IMR-90 (cell line): ENCODE results near the gene POU2F2. TPM values are rescaled to one million over a fixed set of nuclear protein-coding genes. Genes with fewer than 3 reads are reported as not detected.

Experiments used
- ATAC-seq: fragments of 200-7000 bp; cut with Tn5 transposase; 2 replicates; pipeline ENCODE4 v1.9.1; 2020; ENCODE audit warnings: low read depth, mild to moderate bottlenecking, moderate library complexity
- BruUV-seq: library from RNA; stranded (reverse); fragments of 400-500 nt; replicated peaks from 2 replicates; lab custom pipeline; 2021; lab: Mats Ljungman, UMichigan
- CTCF ChIA-PET: fragments of 300-600 bp; formaldehyde crosslinking; extraction: SDS; loops from one replicate; lab custom pipeline; 2021; ENCODE audit warnings: antibody characterized with exemption; lab: Yijun Ruan, JAX
- POLR2A ChIA-PET: fragments of 300-600 bp; sonication (Branson Sonifier 250); formaldehyde crosslinking; loops from one replicate; lab custom pipeline; 2022; ENCODE audit warnings: antibody characterized with exemption; ENCODE audit not compliant: unreplicated experiment; lab: Charles Lee
- DNase-seq: peaks from one replicate; pipeline ENCODE4 v3.0.0; 2013
- H2AFZ ChIP-seq: replicated peaks from 2 replicates; pipeline ENCODE3; 2013; ENCODE audit warnings: low read length, mild to moderate bottlenecking; ENCODE audit not compliant: poor library complexity
- H2AK5ac ChIP-seq: 2 replicates; pipeline ENCODE4 v1.6.1; 2013; ENCODE audit warnings: low read depth, low read length, inconsistent platforms
- H2AK9ac ChIP-seq: replicated peaks from 2 replicates; pipeline ENCODE3; 2013; ENCODE audit warnings: mild to moderate bottlenecking, low read depth, low read length, moderate library complexity; ENCODE audit not compliant: poor library complexity
- H2BK120ac ChIP-seq: 2 replicates; pipeline ENCODE4 v1.6.1; 2013; ENCODE audit warnings: low read depth, low read length, inconsistent platforms
- H2BK15ac ChIP-seq: 3 replicates; pipeline ENCODE4 v1.6.1; 2013; ENCODE audit warnings: low read depth, low read length, inconsistent platforms
- H2BK20ac ChIP-seq: 2 replicates; pipeline ENCODE4 v1.6.1; 2013; ENCODE audit warnings: low read depth, mild to moderate bottlenecking, inconsistent platforms, low read length, moderate library complexity
- H2BK5ac ChIP-seq: 2 replicates; pipeline ENCODE4 v1.6.1; 2013; ENCODE audit warnings: mild to moderate bottlenecking, low read depth, low read length, inconsistent platforms; ENCODE audit not compliant: poor library complexity, severe bottlenecking
- H3K14ac ChIP-seq: replicated peaks from 2 replicates; pipeline ENCODE4 v1.6.1; 2013; ENCODE audit warnings: low read depth, low read length, inconsistent platforms
- H3K18ac ChIP-seq: 2 replicates; pipeline ENCODE4 v1.6.1; 2013; ENCODE audit warnings: low read depth, low read length, control low read depth
- H3K23ac ChIP-seq: 2 replicates; pipeline ENCODE4 v1.6.1; 2013; ENCODE audit warnings: low read depth, low read length, inconsistent platforms
- H3K27ac ChIP-seq: 2 replicates; pipeline ENCODE4 v1.5.1; 2013; ENCODE audit warnings: mild to moderate bottlenecking, control low read depth, low read length; ENCODE audit not compliant: insufficient read depth
- H3K27me3 ChIP-seq: 2 replicates; pipeline ENCODE4 v1.6.1; 2013; ENCODE audit warnings: low read length; ENCODE audit not compliant: control insufficient read depth, insufficient read depth
- H3K36me3 ChIP-seq: 2 replicates; pipeline ENCODE4 v1.6.1; 2013; ENCODE audit warnings: low read length, mixed read lengths; ENCODE audit not compliant: control insufficient read depth, insufficient read depth
- H3K4ac ChIP-seq: 2 replicates; pipeline ENCODE4 v1.6.1; 2013; ENCODE audit warnings: low read depth, low read length, inconsistent platforms
- H3K4me1 ChIP-seq: 2 replicates; pipeline ENCODE4 v1.6.1; 2013; ENCODE audit warnings: low read length, mixed read lengths; ENCODE audit not compliant: control insufficient read depth, insufficient read depth
- H3K4me2 ChIP-seq: 2 replicates; pipeline ENCODE4 v1.6.1; 2013; ENCODE audit warnings: low read depth, mild to moderate bottlenecking, control low read depth, low read length, moderate library complexity
- H3K4me3 ChIP-seq: 2 replicates; pipeline ENCODE4 v1.5.1; 2013; ENCODE audit warnings: low read depth, mild to moderate bottlenecking, control low read depth, low read length, moderate library complexity; ENCODE audit not compliant: insufficient read depth
- H3K56ac ChIP-seq: 2 replicates; pipeline ENCODE4 v1.6.1; 2013; ENCODE audit warnings: low read length, inconsistent platforms; ENCODE audit not compliant: insufficient read depth; ENCODE audit errors: extremely low read depth
- H3K79me1 ChIP-seq, 2 experiments: 2 replicates each; pipeline ENCODE4 v1.6.1; 2013; ENCODE audit warnings: low read length in 2 of 2, inconsistent platforms in 1 of 2, low read depth in 1 of 2
- H3K9ac ChIP-seq: 2 replicates; pipeline ENCODE4 v1.6.1; 2013; ENCODE audit warnings: low read depth, low read length, control low read depth
- H3K9me1 ChIP-seq: 2 replicates; pipeline ENCODE4 v1.6.1; 2013; ENCODE audit warnings: low read length, inconsistent platforms; ENCODE audit not compliant: insufficient read depth
- H3K9me3 ChIP-seq: 2 replicates; pipeline ENCODE4 v1.6.1; 2013; ENCODE audit warnings: low read length; ENCODE audit not compliant: control insufficient read depth, insufficient read depth
- H4K20me1 ChIP-seq: 2 replicates; pipeline ENCODE4 v1.6.1; 2013; ENCODE audit warnings: low read length, inconsistent platforms; ENCODE audit not compliant: insufficient read depth
- H4K5ac ChIP-seq: 2 replicates; pipeline ENCODE4 v1.6.1; 2013; ENCODE audit warnings: mild to moderate bottlenecking, low read depth, low read length, control low read depth
- H4K8ac ChIP-seq, 2 experiments: 2 replicates each; pipeline ENCODE4 v1.6.1; 2013; ENCODE audit warnings: low read depth in 2 of 2, low read length in 2 of 2, control low read depth in 1 of 2, inconsistent platforms in 1 of 2
- H4K91ac ChIP-seq: 2 replicates; pipeline ENCODE4 v1.6.1; 2013; ENCODE audit warnings: low read depth, low read length, inconsistent platforms; ENCODE audit not compliant: insufficient read depth
- BHLHE40 ChIP-seq: fragments of 150-350 bp; IDR thresholded peaks from 2 replicates; pipeline ENCODE4 v1.6.1; 2016; ENCODE audit warnings: mild to moderate bottlenecking, low read depth, low read length
- CEBPB ChIP-seq: IDR thresholded peaks from 2 replicates; pipeline ENCODE4 v1.6.1; 2012; ENCODE audit warnings: low read depth, low read length, improper control_type of control experiment
- MAFK ChIP-seq: IDR thresholded peaks from 2 replicates; pipeline ENCODE4 v1.6.1; 2012; ENCODE audit warnings: low read depth, low read length, improper control_type of control experiment
- MAZ ChIP-seq: IDR thresholded peaks from 2 replicates; pipeline ENCODE4 v1.6.1; 2012; ENCODE audit warnings: low read depth, mild to moderate bottlenecking, low read length, improper control_type of control experiment, moderate library complexity, borderline replicate concordance
- NFE2L2 ChIP-seq: fragments of 150-350 bp; IDR thresholded peaks from 2 replicates; pipeline ENCODE4 v1.6.1; 2016; ENCODE audit warnings: low read depth, mild to moderate bottlenecking, low read length
- RAD21 ChIP-seq: IDR thresholded peaks from 2 replicates; pipeline ENCODE4 v1.6.1; 2012; ENCODE audit warnings: low read length, improper control_type of control experiment
- RCOR1 ChIP-seq: IDR thresholded peaks from 2 replicates; pipeline ENCODE4 v1.6.1; 2012; ENCODE audit warnings: mild to moderate bottlenecking, low read length, improper control_type of control experiment; ENCODE audit not compliant: insufficient replicate concordance
- SMC3 ChIP-seq: fragments of 150-350 bp; IDR thresholded peaks from 2 replicates; pipeline ENCODE4 v1.6.1; 2016; ENCODE audit warnings: low read depth, mild to moderate bottlenecking, antibody characterized with exemption, low read length, moderate library complexity
- USF2 ChIP-seq: fragments of 150-350 bp; IDR thresholded peaks from 2 replicates; pipeline ENCODE4 v1.6.1; 2017; ENCODE audit warnings: mild to moderate bottlenecking, antibody characterized with exemption, low read length, low read depth
- WGBS, 2 experiments: methylation state at CpG; one replicate each; pipeline versions ENCODE4 v1.1.5 to v1.1.7; 2013; ENCODE audit warnings: missing lambda C conversion rate in 2 of 2; ENCODE audit not compliant: insufficient read length in 1 of 2; ENCODE audit errors: extremely low coverage in 2 of 2; 5-methylcytosine and 5-hydroxymethylcytosine counted together
- dilution Hi-C: fragments of 300-500 bp; cut with HindIII; formaldehyde crosslinking; loops from one replicate; pipeline ENCODE4 v1.14.3; 2018; ENCODE audit warnings: low sequenced_read_pairs; ENCODE audit not compliant: unreplicated experiment
- in situ Hi-C: fragments of 300-500 bp; cut with MboI; formaldehyde crosslinking; loops from 3 replicates; pipeline ENCODE4 v1.14.3; 2019; ENCODE audit warnings: low sequenced_read_pairs, inconsistent platforms, mixed read lengths
- intact Hi-C: fragments of 100-400 bp; cut with micrococcal nuclease; formaldehyde crosslinking; loops from 2 replicates; pipeline ENCODE4 v1.10.0; 2022
- polyA plus RNA-seq, 3 experiments: library from polyadenylated mRNA; depleted of rRNA; stranded (reverse); fragments of >200 nt; gene quantifications; 2 replicates each; pipeline ENCODE4 v1.2.3, GENCODE V29; 2012; ENCODE audit warnings: low replicate concordance in 1 of 3
- total RNA-seq: library from RNA; depleted of rRNA; stranded (reverse); fragments of >200 nt; gene quantifications from 2 replicates; pipeline ENCODE4 v1.2.3, GENCODE V29; 2012

The POU2F2 gene
- total and polyA plus RNA-seq, 2 of the 4 experiments (the other 2 are of a cell fraction), result 0.54 to 5.0 TPM

GRCh38 chr19:42052241-42052863 lies 79.9 kb downstream of the POU2F2 start:
- no TSS peak for BruUV-seq
- Histone ChIP-seq H3K27ac (no peak overlapping the region), H3K9ac (no peak overlapping the region), H2BK15ac (no peak overlapping the region), H2AK9ac (no peak overlapping the region), H3K4me1 (no peaks in the 10 kb centered on the region), H3K4ac (no peak overlapping the region), H3K18ac (no peak overlapping the region), H3K79me1 (no peaks in the 10 kb centered on the region), H3K4me2 (no peak overlapping the region), H3K27me3 (peaks cover 42% of the 10 kb centered on the region), H2BK120ac (no peak overlapping the region), H4K8ac (no peak overlapping the region), H4K20me1 (no peaks in the 10 kb centered on the region), H4K91ac (no peak overlapping the region), H2BK20ac (no peak overlapping the region), H3K23ac (no peak overlapping the region), H2AK5ac (no peak overlapping the region), H3K9me3 (no peaks in the 10 kb centered on the region), H3K4me3 (no peak overlapping the region), H3K36me3 (no peaks in the 10 kb centered on the region), H3K9me1 (no peaks in the 10 kb centered on the region), H3K14ac (no peak overlapping the region), H2AFZ (peak overlapping the region; percentile 62), H2BK5ac (no peak overlapping the region), H3K56ac (no peak overlapping the region), H4K5ac (no peak overlapping the region)
- dilution Hi-C loops (no loop called here), intact Hi-C loops (no loop called here), in situ Hi-C loops (no loop called here)
- ChIA-PET POLR2A (no interaction called here), CTCF (no interaction called here)
- TF ChIP-seq USF2 (no peak), NFE2L2 (no peak), RAD21 (no peak), MAZ (no peak), BHLHE40 (no peak), MAFK (no peak), RCOR1 (no peak), SMC3 (no peak), CEBPB (no peak)
- 34% methylated on average over 5 of the region's 10 CpGs; no CpG with 5 or more reads in 1 of the 2 experiments for WGBS, 2 experiments
- DNase-seq (no peak), ATAC-seq (no peak)
